GM12878 (cell line): ENCODE results near the gene ERVFRD-1. TPM values are rescaled to one million over a fixed set of nuclear protein-coding genes. Genes with fewer than 3 reads are reported as not detected.

ENCODE experiments used
- ATAC-seq: fragments of 200-7000 bp; cut with Tn5 transposase; 3 replicates; pipeline ENCODE4 v1.9.1; 2020; ENCODE audit warnings: mild to moderate bottlenecking, moderate library complexity
- BruUV-seq: library from RNA; stranded (reverse); fragments of 400-500 nt; replicated peaks from 2 replicates; lab custom pipeline; 2021; lab: Mats Ljungman, UMichigan
- CTCF ChIA-PET: fragments of 300-600 bp; sonication (Branson Sonifier 250); formaldehyde crosslinking; extraction: SDS; loops from one replicate; lab custom pipeline; 2021; ENCODE audit warnings: inconsistent platforms; lab: Yijun Ruan, JAX
- POLR2A ChIA-PET: fragments of 350-600 bp; formaldehyde crosslinking; extraction: SDS; loops from one replicate; lab custom pipeline; 2021; ENCODE audit warnings: inconsistent platforms; lab: Charles Lee
- RAD21 ChIA-PET: fragments of 300-600 bp; sonication (Branson Sonifier 250); formaldehyde crosslinking; loops from one replicate; lab custom pipeline; 2023; ENCODE audit warnings: antibody characterized with exemption; ENCODE audit not compliant: unreplicated experiment; lab: Charles Lee
- SMC1A ChIA-PET: fragments of 300-600 bp; sonication (Branson Sonifier 250); formaldehyde crosslinking; loops from one replicate; lab custom pipeline; 2023; ENCODE audit not compliant: unreplicated experiment, uncharacterized antibody; lab: Charles Lee
- DNase-seq: peaks from one replicate; pipeline ENCODE4 v3.0.0-alpha.2; 2011; ENCODE audit warnings: low read depth, low spot score
- FAIRE-seq: peaks from 3 replicates; lab custom pipeline; 2011; peaks lifted over from hg19 to GRCh38; lab: Jason Lieb, UNC
- H2AFZ ChIP-seq: 2 replicates; pipeline ENCODE4 v1.6.0; 2011; ENCODE audit warnings: low read depth, low read length, control low read depth; ENCODE audit not compliant: control insufficient read depth
- H3K27ac ChIP-seq: 2 replicates; pipeline ENCODE4 v1.5.1; 2011; ENCODE audit warnings: control low read depth; ENCODE audit not compliant: control insufficient read depth, insufficient read depth
- H3K27me3 ChIP-seq, 2 experiments: replicated peaks in 1 of 2; 2 replicates each; pipeline versions ENCODE4 v1.6.0 to v1.6.1; 2011; ENCODE audit warnings: low read length in 1 of 2; ENCODE audit not compliant: control insufficient read depth in 2 of 2, insufficient read depth in 2 of 2
- H3K36me3 ChIP-seq, 2 experiments: 2 replicates each; pipeline ENCODE4 v1.5.1; 2011; ENCODE audit warnings: low read length in 1 of 2; ENCODE audit not compliant: control insufficient read depth in 2 of 2, insufficient read depth in 2 of 2
- H3K4me1 ChIP-seq: 2 replicates; pipeline ENCODE4 v1.6.1; 2011; ENCODE audit warnings: mild to moderate bottlenecking, low read length, moderate library complexity, mixed read lengths; ENCODE audit not compliant: control insufficient read depth, insufficient read depth
- H3K4me2 ChIP-seq: 2 replicates; pipeline ENCODE4 v1.6.0; 2011; ENCODE audit warnings: control low read depth; ENCODE audit not compliant: control insufficient read depth, insufficient read depth
- H3K4me3 ChIP-seq: fragments of 200-600 bp; sonication (generic); 2 replicates; pipeline ENCODE4 v1.5.1; 2016
- H3K79me2 ChIP-seq: 2 replicates; pipeline ENCODE4 v1.6.0; 2011; ENCODE audit warnings: low read length; ENCODE audit not compliant: control insufficient read depth, insufficient read depth
- H3K9ac ChIP-seq: 2 replicates; pipeline ENCODE4 v1.8.0; 2011; ENCODE audit warnings: low read length, control low read depth, mixed read lengths; ENCODE audit not compliant: control insufficient read depth, insufficient read depth
- H3K9me3 ChIP-seq: replicated peaks from 3 replicates; pipeline ENCODE4 v1.5.1; 2011; ENCODE audit warnings: mild to moderate bottlenecking, low read length; ENCODE audit not compliant: control insufficient read depth, insufficient read depth
- H4K20me1 ChIP-seq: 2 replicates; pipeline ENCODE4 v1.6.0; 2011; ENCODE audit not compliant: control insufficient read depth, insufficient read depth
- HDGF ChIP-seq: fragments of 450-650 bp; IDR thresholded peaks from 2 replicates; pipeline ENCODE4 v1.6.1; 2016; ENCODE audit warnings: antibody characterized with exemption
- KAT2A ChIP-seq: conservative IDR thresholded peaks from 2 replicates; pipeline ENCODE4 v1.6.1; 2011; ENCODE audit warnings: low read depth, low read length; ENCODE audit not compliant: control insufficient read depth
- MTA3 ChIP-seq: IDR thresholded peaks from 2 replicates; pipeline ENCODE4 v1.6.1; 2012; ENCODE audit warnings: low read length, inconsistent platforms, borderline replicate concordance
- RAD51 ChIP-seq: fragments of 450-650 bp; IDR thresholded peaks from 2 replicates; pipeline ENCODE4 v1.6.1; 2016; ENCODE audit warnings: moderate library complexity, mild to moderate bottlenecking, inconsistent platforms
- RBBP5 ChIP-seq: fragments of 200-600 bp; sonication (generic); conservative IDR thresholded peaks from 2 replicates; pipeline ENCODE4 v1.6.1; 2016
- YY1 ChIP-seq: IDR thresholded peaks from 2 replicates; pipeline ENCODE4 v1.6.1; 2011; ENCODE audit warnings: low read depth, mild to moderate bottlenecking, low read length
- WGBS: methylation state at CpG from one replicate; pipeline ENCODE4 v1.1.6; 2016; ENCODE audit warnings: low lambda C conversion rate; ENCODE audit not compliant: insufficient replicate concordance, insufficient coverage; ENCODE audit errors: missing lambda C conversion rate; 5-methylcytosine and 5-hydroxymethylcytosine counted together
- in situ Hi-C: fragments of 300-500 bp; cut with MboI; formaldehyde crosslinking; loops from 9 replicates; pipeline ENCODE4 v1.14.3; 2018; ENCODE audit warnings: mixed read lengths
- intact Hi-C: fragments of 100-400 bp; cut with micrococcal nuclease; formaldehyde crosslinking; loops from one replicate; pipeline ENCODE4 v1.14.2; 2022; ENCODE audit not compliant: unreplicated experiment
- polyA plus RNA-seq, 11 experiments: library from polyadenylated mRNA; depleted of rRNA in 4 of 11; unstranded in 6 of 11; stranded (reverse) in 5 of 11; fragments of >200 nt; fragmentation: Nextera tagmentation in 4 of 11; fragmentation: Illumina TruSeq in 1 of 11; extraction: Ambion mirVana in 4 of 11; extraction: Trizol in 1 of 11; gene quantifications; 1 replicate in 1 of 11; 2 replicates in 10 of 11; pipeline versions ENCODE4 v1.2.1 to v1.2.3, GENCODE V29; 2011 to 2016; ENCODE audit warnings: inconsistent platforms in 2 of 11, missing spikeins in 2 of 11, low read depth in 1 of 11
- total RNA-seq, 4 experiments: library from RNA; depleted of rRNA in 3 of 4; stranded (reverse); fragments of >200 nt in 3 of 4; fragmentation: Illumina TruSeq in 1 of 4; extraction: Trizol in 1 of 4; gene quantifications; 2 replicates each; pipeline versions ENCODE4 v1.2.1 to v1.2.3, GENCODE V29; 2013 to 2021
- TF ChIP-seq, protein P1 (sequence below): IDR thresholded peaks from 2 replicates; pipeline ENCODE4 v1.6.1; 2011; ENCODE audit warnings: low read depth, mild to moderate bottlenecking, low read length, moderate library complexity, borderline replicate concordance; ENCODE audit errors: extremely low read depth
- TF ChIP-seq, protein P2 (sequence below): IDR thresholded peaks from 2 replicates; pipeline ENCODE4 v1.6.1; 2012; ENCODE audit warnings: mild to moderate bottlenecking, low read depth, low read length

ERVFRD-1 gene
- total and polyA plus RNA-seq, 10 of the 15 experiments (the other 5 are each of a cell fraction or from before 2014, with no cell fraction given): 0.03 to 0.11 (median 0.07) TPM; not detected in 7

DNA sequence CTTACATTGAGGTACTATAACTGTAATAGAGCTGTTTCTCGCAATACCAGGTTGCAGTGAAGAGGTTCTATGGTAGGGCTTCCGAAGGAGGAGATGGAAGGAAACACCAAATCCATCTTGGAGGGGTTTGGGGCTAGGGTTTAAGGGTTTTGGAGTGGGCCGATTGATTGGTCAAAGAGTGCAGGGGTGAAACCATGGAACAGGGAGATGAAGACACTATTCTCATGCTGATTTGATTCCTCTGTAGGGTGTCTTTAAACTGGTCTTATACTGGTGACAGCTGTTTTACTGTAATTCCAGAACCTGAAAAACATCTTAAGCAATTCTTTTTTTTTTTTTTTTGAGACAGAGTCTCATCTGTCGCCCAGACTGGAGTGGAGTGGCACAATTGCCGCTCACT is 10.1 kb downstream of the ERVFRD-1 start:
- RAD21 ChIA-PET: no interaction called here
- POLR2A ChIA-PET: interaction anchor here (0.6 to 1.1 kb wide), 2 partner anchors 12 to 916 kb away, joined by 3 to 4 read pairs; no protein-coding TSS in a partner anchor
- Histone ChIP-seq H3K4me2 (no peak overlapping the region), H3K27me3 (no peaks in the 10 kb centered on the region), H3K9ac (no peak overlapping the region), H2AFZ (no peak overlapping the region), H3K27ac (no peak overlapping the region), H3K9me3 (peaks cover 2% of the 10 kb centered on the region), H4K20me1 (no peaks in the 10 kb centered on the region), H3K79me2 (peaks cover 71% of the 10 kb centered on the region), H3K4me3 (no peak overlapping the region), H3K36me3 (no peaks in the 10 kb centered on the region; a peak in 1 of 4 replicates), H3K4me1 (no peaks in the 10 kb centered on the region)
- ATAC-seq (no peak), DNase-seq (no peak), FAIRE-seq (peak; percentile 66)
- CTCF ChIA-PET: no interaction called here
- intact Hi-C loops: no loop called here
- in situ Hi-C loops: no loop called here
- no peak for TF ChIP-seq KAT2A
- TF ChIP-seq, protein P1, sequence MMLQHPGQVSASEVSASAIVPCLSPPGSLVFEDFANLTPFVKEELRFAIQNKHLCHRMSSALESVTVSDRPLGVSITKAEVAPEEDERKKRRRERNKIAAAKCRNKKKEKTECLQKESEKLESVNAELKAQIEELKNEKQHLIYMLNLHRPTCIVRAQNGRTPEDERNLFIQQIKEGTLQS: no peak
- no peak for TF ChIP-seq MTA3
- TF ChIP-seq RBBP5: no peak
- TF ChIP-seq, protein P2, sequence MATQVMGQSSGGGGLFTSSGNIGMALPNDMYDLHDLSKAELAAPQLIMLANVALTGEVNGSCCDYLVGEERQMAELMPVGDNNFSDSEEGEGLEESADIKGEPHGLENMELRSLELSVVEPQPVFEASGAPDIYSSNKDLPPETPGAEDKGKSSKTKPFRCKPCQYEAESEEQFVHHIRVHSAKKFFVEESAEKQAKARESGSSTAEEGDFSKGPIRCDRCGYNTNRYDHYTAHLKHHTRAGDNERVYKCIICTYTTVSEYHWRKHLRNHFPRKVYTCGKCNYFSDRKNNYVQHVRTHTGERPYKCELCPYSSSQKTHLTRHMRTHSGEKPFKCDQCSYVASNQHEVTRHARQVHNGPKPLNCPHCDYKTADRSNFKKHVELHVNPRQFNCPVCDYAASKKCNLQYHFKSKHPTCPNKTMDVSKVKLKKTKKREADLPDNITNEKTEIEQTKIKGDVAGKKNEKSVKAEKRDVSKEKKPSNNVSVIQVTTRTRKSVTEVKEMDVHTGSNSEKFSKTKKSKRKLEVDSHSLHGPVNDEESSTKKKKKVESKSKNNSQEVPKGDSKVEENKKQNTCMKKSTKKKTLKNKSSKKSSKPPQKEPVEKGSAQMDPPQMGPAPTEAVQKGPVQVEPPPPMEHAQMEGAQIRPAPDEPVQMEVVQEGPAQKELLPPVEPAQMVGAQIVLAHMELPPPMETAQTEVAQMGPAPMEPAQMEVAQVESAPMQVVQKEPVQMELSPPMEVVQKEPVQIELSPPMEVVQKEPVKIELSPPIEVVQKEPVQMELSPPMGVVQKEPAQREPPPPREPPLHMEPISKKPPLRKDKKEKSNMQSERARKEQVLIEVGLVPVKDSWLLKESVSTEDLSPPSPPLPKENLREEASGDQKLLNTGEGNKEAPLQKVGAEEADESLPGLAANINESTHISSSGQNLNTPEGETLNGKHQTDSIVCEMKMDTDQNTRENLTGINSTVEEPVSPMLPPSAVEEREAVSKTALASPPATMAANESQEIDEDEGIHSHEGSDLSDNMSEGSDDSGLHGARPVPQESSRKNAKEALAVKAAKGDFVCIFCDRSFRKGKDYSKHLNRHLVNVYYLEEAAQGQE: no peak
- no peak for TF ChIP-seq RAD51
- TF ChIP-seq HDGF: no peak
- TF ChIP-seq YY1: no peak
- SMC1A ChIA-PET: interaction anchor here (0.6 to 1.0 kb wide), 3 partner anchors 43 to 1070 kb away, joined by 3 to 4 read pairs (median 3); no protein-coding TSS in a partner anchor
- BruUV-seq: no TSS peak
- WGBS: 93% methylated on average over 5 of the region's 5 CpGs
